ENCODE measurements around the gene LHFPL3. TPM values are rescaled to one million over a fixed set of nuclear protein-coding genes. Genes with fewer than 3 reads are reported as not detected.

The LHFPL3 gene
- total RNA-seq, 4 donors from 2014 or later, result not detected

GRCh38 chr7:104553074-104553473 is 224.7 kb downstream of the LHFPL3 start:
- no peak for TF ChIP-seq CTCF (IDR thresholded peaks at IDR 0.05; ENCODE audit: low read depth)

GRCh38 chr7:104569751-104570150 is 241.3 kb downstream of the LHFPL3 start:
- TF ChIP-seq CTCF (IDR thresholded peaks at IDR 0.05; ENCODE audit: low read depth), result no peak

GRCh38 chr7:104572554-104572953 is 244.2 kb downstream of the LHFPL3 start:
- TF ChIP-seq CTCF (IDR thresholded peaks at IDR 0.05; ENCODE audit: low read depth), result no peak

- no peak for TF ChIP-seq CTCF (IDR thresholded peaks at IDR 0.05; ENCODE audit: low read depth)
Measured at GRCh38 chr7:104584620-104585019, 256.2 kb downstream of the LHFPL3 start.

GRCh38 chr7:104603957-104604356 is 275.6 kb downstream of the LHFPL3 start:
- no peak for TF ChIP-seq CTCF (IDR thresholded peaks at IDR 0.05; ENCODE audit: low read depth)

GRCh38 chr7:104604706-104605105 is 276.3 kb downstream of the LHFPL3 start:
- no peak for TF ChIP-seq CTCF (IDR thresholded peaks at IDR 0.05; ENCODE audit: low read depth)

- no peak for TF ChIP-seq CTCF (IDR thresholded peaks at IDR 0.05; ENCODE audit: low read depth)
Measured at GRCh38 chr7:104621321-104621720, 292.9 kb downstream of the LHFPL3 start.

Data from subcutaneous adipose tissue (tissue), 4 donors.